WTC11 (cell line): Measurements from ENCODE around the gene AKT1. TPM values are rescaled to one million over a fixed set of nuclear protein-coding genes. Genes with fewer than 3 reads are reported as not detected.

Source experiments
- ATAC-seq: fragments of 200-7000 bp; cut with Tn5 transposase; 2 replicates; pipeline ENCODE4 v1.10.0; 2021; ENCODE audit warnings: mild to moderate bottlenecking, moderate library complexity
- CTCF ChIA-PET: fragments of 300-600 bp; sonication (Branson Sonifier 250); formaldehyde crosslinking; loops from one replicate; lab custom pipeline; 2021; ENCODE audit warnings: antibody characterized with exemption; lab: Charles Lee
- POLR2A ChIA-PET: fragments of 350-600 bp; sonication (Branson Sonifier 250); formaldehyde crosslinking; loops from one replicate; lab custom pipeline; 2021; ENCODE audit warnings: antibody characterized with exemption; lab: Charles Lee
- DNase-seq: peaks from one replicate; pipeline ENCODE4 v3.0.0; 2021; ENCODE audit warnings: low spot score
- H3K27ac Mint-ChIP-seq: 2 replicates; pipeline ENCODE4 v1.8.0; 2021; ENCODE audit warnings: mixed read lengths
- H3K27me3 Mint-ChIP-seq: 2 replicates; pipeline ENCODE4 v1.8.0; 2021; ENCODE audit warnings: low read depth, mild to moderate bottlenecking, moderate library complexity, mixed read lengths
- H3K36me3 Mint-ChIP-seq: 2 replicates; pipeline ENCODE4 v1.8.0; 2021; ENCODE audit warnings: mixed read lengths
- H3K4me1 Mint-ChIP-seq: 2 replicates; pipeline ENCODE4 v1.8.0; 2022; ENCODE audit warnings: mixed read lengths
- H3K4me3 Mint-ChIP-seq: 2 replicates; pipeline ENCODE4 v1.8.0; 2021; ENCODE audit warnings: mild to moderate bottlenecking, moderate library complexity, mixed read lengths
- H3K9me3 Mint-ChIP-seq: 2 replicates; pipeline ENCODE4 v1.8.0; 2021; ENCODE audit warnings: mixed read lengths
- KAT7 ChIP-seq: sonication (generic); formaldehyde crosslinking; IDR thresholded peaks from 2 replicates; pipeline ENCODE4 v1.8.1; 2023; ENCODE audit warnings: missing genetic modification reagents, mild to moderate bottlenecking, borderline replicate concordance
- MYBL2 ChIP-seq: sonication (generic); formaldehyde crosslinking; IDR thresholded peaks from 2 replicates; pipeline ENCODE4 v1.8.1; 2023; ENCODE audit warnings: mild to moderate bottlenecking, moderate library complexity, missing genetic modification reagents
- NFATC4 ChIP-seq: fragments of 250-450 bp; sonication (Bioruptor Pico); IDR thresholded peaks from 2 replicates; pipeline ENCODE4 v1.9.0; 2021; ENCODE audit warnings: mild to moderate bottlenecking
- NR1H2 ChIP-seq: sonication (generic); formaldehyde crosslinking; IDR thresholded peaks from 2 replicates; pipeline ENCODE4 v1.9.0; 2021; ENCODE audit warnings: mild to moderate bottlenecking, moderate library complexity, missing genetic modification reagents
- NR2C2 ChIP-seq: sonication (generic); formaldehyde crosslinking; IDR thresholded peaks from 2 replicates; pipeline ENCODE4 v1.8.0; 2022; ENCODE audit warnings: mild to moderate bottlenecking, missing genetic modification reagents
- SMAD4 ChIP-seq: sonication (generic); formaldehyde crosslinking; IDR thresholded peaks from 2 replicates; pipeline ENCODE4 v1.8.0; 2022; ENCODE audit warnings: mild to moderate bottlenecking, missing genetic modification reagents
- ZBTB21 ChIP-seq: sonication (generic); formaldehyde crosslinking; IDR thresholded peaks from 2 replicates; pipeline ENCODE4 v1.8.1; 2023; ENCODE audit warnings: mild to moderate bottlenecking, missing genetic modification reagents, borderline replicate concordance
- total RNA-seq: library from RNA; stranded (reverse); gene quantifications from 3 replicates; pipeline ENCODE4 v1.2.3, GENCODE V29; 2021
- TF ChIP-seq, protein P1 (sequence below): sonication (generic); formaldehyde crosslinking; conservative IDR thresholded peaks from 2 replicates; pipeline ENCODE4 v1.8.1; 2022; ENCODE audit warnings: mild to moderate bottlenecking, missing genetic modification reagents
- TF ChIP-seq, protein P2 (sequence below): sonication (generic); formaldehyde crosslinking; IDR thresholded peaks from 2 replicates; pipeline ENCODE4 v1.8.1; 2022; ENCODE audit warnings: low read depth, missing genetic modification reagents, borderline replicate concordance
- TF ChIP-seq, protein P3 (sequence below): fragments of 250-450 bp; sonication (Bioruptor Pico); IDR thresholded peaks from 2 replicates; pipeline ENCODE4 v1.9.0; 2021; ENCODE audit warnings: mild to moderate bottlenecking, borderline replicate concordance
- TF ChIP-seq, protein P4 (sequence below): sonication (generic); formaldehyde crosslinking; IDR thresholded peaks from 2 replicates; pipeline ENCODE4 v1.8.1; 2022; ENCODE audit warnings: mild to moderate bottlenecking, missing genetic modification reagents, moderate library complexity, borderline replicate concordance
- TF ChIP-seq, protein P5 (sequence below): sonication (generic); formaldehyde crosslinking; IDR thresholded peaks from 2 replicates; pipeline ENCODE4 v1.8.0; 2022; ENCODE audit warnings: missing genetic modification reagents

AKT1 gene
- total RNA-seq, 1 experiment from 2014 or later = 121 TPM

DNA sequence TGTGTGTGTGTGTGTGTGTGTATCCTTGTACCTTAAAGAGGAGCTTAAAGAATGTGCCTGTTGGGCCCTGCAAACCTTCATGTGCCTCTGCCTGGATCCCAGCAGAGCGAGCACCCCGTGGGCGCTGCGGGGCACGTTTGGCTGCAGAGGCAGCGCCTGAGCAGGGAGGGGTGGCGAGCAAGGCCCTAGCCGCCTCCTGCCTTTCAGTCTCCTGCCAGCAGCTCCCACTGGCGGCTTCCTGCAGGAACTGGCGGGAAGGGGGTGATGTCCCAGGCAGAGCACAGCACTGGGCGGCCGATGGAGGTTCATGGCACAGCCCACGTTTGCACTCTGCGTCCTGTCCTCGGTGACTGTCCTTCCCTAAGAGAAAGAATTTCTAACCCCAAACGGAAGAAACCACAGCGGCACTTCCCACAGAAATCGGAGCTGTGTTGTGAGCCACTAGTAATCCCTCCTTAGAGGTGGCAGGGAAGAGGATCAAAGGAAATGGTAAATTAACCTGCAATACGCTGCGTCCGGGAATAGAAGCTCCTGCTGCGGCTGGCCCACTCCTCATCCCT, 25.2 kb upstream of the AKT1 start (continued):
- TF ChIP-seq, protein P1, sequence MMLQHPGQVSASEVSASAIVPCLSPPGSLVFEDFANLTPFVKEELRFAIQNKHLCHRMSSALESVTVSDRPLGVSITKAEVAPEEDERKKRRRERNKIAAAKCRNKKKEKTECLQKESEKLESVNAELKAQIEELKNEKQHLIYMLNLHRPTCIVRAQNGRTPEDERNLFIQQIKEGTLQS (CRISPR knock-in tag) = no peak
- TF ChIP-seq, protein P2, sequence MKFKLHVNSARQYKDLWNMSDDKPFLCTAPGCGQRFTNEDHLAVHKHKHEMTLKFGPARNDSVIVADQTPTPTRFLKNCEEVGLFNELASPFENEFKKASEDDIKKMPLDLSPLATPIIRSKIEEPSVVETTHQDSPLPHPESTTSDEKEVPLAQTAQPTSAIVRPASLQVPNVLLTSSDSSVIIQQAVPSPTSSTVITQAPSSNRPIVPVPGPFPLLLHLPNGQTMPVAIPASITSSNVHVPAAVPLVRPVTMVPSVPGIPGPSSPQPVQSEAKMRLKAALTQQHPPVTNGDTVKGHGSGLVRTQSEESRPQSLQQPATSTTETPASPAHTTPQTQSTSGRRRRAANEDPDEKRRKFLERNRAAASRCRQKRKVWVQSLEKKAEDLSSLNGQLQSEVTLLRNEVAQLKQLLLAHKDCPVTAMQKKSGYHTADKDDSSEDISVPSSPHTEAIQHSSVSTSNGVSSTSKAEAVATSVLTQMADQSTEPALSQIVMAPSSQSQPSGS (CRISPR knock-in tag) = no peak
- TF ChIP-seq NR2C2 (CRISPR knock-in tag) (no peak), KAT7 (CRISPR knock-in tag) (no peak), NFATC4 (CRISPR knock-in tag) (no peak), MYBL2 (CRISPR knock-in tag) (no peak), ZBTB21 (CRISPR knock-in tag) (no peak)
- TF ChIP-seq, protein P3, sequence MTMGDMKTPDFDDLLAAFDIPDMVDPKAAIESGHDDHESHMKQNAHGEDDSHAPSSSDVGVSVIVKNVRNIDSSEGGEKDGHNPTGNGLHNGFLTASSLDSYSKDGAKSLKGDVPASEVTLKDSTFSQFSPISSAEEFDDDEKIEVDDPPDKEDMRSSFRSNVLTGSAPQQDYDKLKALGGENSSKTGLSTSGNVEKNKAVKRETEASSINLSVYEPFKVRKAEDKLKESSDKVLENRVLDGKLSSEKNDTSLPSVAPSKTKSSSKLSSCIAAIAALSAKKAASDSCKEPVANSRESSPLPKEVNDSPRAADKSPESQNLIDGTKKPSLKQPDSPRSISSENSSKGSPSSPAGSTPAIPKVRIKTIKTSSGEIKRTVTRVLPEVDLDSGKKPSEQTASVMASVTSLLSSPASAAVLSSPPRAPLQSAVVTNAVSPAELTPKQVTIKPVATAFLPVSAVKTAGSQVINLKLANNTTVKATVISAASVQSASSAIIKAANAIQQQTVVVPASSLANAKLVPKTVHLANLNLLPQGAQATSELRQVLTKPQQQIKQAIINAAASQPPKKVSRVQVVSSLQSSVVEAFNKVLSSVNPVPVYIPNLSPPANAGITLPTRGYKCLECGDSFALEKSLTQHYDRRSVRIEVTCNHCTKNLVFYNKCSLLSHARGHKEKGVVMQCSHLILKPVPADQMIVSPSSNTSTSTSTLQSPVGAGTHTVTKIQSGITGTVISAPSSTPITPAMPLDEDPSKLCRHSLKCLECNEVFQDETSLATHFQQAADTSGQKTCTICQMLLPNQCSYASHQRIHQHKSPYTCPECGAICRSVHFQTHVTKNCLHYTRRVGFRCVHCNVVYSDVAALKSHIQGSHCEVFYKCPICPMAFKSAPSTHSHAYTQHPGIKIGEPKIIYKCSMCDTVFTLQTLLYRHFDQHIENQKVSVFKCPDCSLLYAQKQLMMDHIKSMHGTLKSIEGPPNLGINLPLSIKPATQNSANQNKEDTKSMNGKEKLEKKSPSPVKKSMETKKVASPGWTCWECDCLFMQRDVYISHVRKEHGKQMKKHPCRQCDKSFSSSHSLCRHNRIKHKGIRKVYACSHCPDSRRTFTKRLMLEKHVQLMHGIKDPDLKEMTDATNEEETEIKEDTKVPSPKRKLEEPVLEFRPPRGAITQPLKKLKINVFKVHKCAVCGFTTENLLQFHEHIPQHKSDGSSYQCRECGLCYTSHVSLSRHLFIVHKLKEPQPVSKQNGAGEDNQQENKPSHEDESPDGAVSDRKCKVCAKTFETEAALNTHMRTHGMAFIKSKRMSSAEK (CRISPR knock-in tag) = no peak
- TF ChIP-seq, protein P4, sequence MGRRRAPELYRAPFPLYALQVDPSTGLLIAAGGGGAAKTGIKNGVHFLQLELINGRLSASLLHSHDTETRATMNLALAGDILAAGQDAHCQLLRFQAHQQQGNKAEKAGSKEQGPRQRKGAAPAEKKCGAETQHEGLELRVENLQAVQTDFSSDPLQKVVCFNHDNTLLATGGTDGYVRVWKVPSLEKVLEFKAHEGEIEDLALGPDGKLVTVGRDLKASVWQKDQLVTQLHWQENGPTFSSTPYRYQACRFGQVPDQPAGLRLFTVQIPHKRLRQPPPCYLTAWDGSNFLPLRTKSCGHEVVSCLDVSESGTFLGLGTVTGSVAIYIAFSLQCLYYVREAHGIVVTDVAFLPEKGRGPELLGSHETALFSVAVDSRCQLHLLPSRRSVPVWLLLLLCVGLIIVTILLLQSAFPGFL (CRISPR knock-in tag) = no peak

DNA sequence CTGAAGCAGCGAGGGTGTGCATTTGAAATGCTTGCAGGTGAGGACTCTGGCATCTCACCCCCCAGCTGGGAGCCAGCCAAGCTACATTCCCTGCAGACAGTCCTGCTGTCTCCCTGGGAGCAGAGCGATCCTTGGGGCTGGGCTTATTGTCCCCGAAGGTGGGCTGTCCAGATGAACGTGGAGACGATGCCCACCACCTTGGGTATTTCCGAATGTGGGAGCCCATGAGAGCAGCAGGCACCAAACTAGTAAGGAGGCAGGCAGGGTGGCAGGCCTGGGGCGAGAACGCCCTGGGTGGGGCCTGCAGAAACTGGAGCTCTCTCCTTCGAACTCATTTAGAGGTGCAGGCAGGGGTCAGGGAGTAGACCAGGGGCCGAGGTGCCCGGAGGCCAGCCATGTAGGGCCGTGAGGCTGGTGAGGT, 23.8 kb upstream of the AKT1 start:
- peaks cover 6% of the 10 kb centered on the region for H3K9me3 Mint-ChIP-seq
- DNase-seq (peak; percentile 5), ATAC-seq (no peak)
- peaks cover 17% of the 10 kb centered on the region for H3K4me1 Mint-ChIP-seq
- ChIA-PET CTCF (interaction anchor here (5.2 kb wide), 1 partner anchor 51 kb away, joined by 58 read pairs; no protein-coding TSS in a partner anchor), POLR2A (no interaction called here)
- no peak overlapping the region for H3K27ac Mint-ChIP-seq
- peaks cover 11% of the 10 kb centered on the region for H3K27me3 Mint-ChIP-seq
- H3K4me3 Mint-ChIP-seq = no peak overlapping the region
- TF ChIP-seq, protein P5, sequence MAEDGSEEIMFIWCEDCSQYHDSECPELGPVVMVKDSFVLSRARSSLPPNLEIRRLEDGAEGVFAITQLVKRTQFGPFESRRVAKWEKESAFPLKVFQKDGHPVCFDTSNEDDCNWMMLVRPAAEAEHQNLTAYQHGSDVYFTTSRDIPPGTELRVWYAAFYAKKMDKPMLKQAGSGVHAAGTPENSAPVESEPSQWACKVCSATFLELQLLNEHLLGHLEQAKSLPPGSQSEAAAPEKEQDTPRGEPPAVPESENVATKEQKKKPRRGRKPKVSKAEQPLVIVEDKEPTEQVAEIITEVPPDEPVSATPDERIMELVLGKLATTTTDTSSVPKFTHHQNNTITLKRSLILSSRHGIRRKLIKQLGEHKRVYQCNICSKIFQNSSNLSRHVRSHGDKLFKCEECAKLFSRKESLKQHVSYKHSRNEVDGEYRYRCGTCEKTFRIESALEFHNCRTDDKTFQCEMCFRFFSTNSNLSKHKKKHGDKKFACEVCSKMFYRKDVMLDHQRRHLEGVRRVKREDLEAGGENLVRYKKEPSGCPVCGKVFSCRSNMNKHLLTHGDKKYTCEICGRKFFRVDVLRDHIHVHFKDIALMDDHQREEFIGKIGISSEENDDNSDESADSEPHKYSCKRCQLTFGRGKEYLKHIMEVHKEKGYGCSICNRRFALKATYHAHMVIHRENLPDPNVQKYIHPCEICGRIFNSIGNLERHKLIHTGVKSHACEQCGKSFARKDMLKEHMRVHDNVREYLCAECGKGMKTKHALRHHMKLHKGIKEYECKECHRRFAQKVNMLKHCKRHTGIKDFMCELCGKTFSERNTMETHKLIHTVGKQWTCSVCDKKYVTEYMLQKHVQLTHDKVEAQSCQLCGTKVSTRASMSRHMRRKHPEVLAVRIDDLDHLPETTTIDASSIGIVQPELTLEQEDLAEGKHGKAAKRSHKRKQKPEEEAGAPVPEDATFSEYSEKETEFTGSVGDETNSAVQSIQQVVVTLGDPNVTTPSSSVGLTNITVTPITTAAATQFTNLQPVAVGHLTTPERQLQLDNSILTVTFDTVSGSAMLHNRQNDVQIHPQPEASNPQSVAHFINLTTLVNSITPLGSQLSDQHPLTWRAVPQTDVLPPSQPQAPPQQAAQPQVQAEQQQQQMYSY (CRISPR knock-in tag) = no peak
- no peak for TF ChIP-seq SMAD4
- no peak for TF ChIP-seq NR1H2 (CRISPR knock-in tag)
- no peaks in the 10 kb centered on the region; the same call in 1 of the 2 replicates for H3K36me3 Mint-ChIP-seq
